Fibroblast of skin of abdomen (primary cell): ENCODE data around the gene MPND. TPM values are rescaled to one million over a fixed set of nuclear protein-coding genes. Genes with fewer than 3 reads are reported as not detected.
A peak's percentile ranks its signal among the peaks of the same experiment; 100 is the strongest.

Source experiments
- DNase-seq: peaks from one replicate; pipeline ENCODE4 v3.0.0-alpha.2; 2013
- polyA plus RNA-seq, 2 experiments: library from polyadenylated mRNA; unstranded; fragments of 120-200 nt; gene quantifications; one replicate each; pipeline ENCODE4 v1.2.1, GENCODE V29; 2013; ENCODE audit not compliant: insufficient read length in 2 of 2

The MPND gene, protein sequence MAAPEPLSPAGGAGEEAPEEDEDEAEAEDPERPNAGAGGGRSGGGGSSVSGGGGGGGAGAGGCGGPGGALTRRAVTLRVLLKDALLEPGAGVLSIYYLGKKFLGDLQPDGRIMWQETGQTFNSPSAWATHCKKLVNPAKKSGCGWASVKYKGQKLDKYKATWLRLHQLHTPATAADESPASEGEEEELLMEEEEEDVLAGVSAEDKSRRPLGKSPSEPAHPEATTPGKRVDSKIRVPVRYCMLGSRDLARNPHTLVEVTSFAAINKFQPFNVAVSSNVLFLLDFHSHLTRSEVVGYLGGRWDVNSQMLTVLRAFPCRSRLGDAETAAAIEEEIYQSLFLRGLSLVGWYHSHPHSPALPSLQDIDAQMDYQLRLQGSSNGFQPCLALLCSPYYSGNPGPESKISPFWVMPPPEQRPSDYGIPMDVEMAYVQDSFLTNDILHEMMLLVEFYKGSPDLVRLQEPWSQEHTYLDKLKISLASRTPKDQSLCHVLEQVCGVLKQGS
- polyA plus RNA-seq (2013, experiment 1 of 2; ENCODE audit: insufficient read length) = 16.5 TPM
- polyA plus RNA-seq (2013, experiment 2 of 2; ENCODE audit: insufficient read length) = 18.1 TPM

DNA sequence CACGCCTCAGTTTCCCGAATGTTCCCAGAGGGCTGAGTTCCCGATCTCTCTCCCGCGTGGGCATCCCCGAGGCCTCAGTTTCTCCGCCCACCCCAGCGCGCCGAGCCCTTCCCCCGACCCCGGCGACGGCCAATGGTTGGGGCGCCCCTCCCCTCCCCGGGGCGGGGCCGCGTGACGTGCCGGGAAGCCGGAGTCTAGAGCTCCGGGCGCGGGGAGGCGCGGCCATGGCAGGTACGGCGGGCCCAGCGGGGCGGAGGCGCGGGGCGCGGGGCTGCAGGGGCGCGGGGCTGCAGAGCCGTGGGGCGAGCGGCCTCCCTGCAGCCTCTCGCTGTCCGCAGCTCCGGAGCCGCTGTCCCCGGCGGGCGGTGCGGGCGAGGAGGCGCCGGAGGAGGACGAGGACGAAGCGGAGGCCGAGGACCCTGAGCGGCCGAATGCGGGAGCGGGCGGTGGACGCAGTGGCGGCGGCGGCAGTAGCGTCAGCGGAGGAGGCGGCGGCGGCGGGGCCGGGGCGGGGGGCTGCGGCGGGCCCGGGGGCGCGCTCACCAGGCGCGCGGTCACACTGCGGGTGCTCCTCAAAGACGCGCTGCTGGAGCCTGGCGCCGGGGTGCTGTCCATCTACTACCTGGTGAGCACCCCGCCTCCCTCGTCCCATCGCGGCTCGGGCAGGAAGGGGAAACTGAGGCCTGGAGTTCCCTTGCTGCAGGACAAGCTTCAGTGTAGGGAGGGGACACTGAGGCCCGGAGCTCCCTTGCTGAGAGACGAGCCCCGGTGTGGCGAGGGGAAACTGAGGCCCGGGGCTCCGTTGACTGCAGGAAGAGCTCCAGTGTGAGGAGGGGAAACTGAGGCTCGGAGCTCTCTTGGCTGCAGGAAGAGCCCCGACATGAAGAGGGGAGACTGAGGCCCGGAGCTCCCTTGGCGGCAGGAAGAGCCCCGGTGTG, at the start of gene MPND:
TSS of gene MPND (plus strand) at position 193 of the 938 bp plus-strand sequence. CDS start at position 225, 32 bp downstream.
- DNase-seq = peak; percentile 79

DNA sequence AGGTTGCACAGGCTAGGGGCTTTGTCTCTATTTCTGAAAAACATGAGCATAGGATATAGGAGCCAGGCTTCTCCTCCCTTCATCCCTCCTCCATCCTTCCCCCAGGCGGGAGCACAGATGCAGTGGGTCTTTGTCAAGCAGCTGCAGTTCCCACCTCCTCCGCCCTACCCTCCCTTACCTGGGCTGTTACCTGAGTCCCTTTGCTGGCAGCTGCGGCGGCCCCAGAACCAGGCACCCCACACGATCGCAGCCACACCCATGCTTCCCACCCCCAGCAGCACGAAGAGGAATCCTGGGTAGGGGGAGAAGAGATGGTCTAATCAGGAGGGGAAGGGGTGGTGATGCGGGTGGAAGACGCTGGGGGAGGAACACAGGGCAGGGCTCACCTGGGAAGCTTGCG, 49.0 kb upstream of the MPND start:
- no peak for DNase-seq

DNA sequence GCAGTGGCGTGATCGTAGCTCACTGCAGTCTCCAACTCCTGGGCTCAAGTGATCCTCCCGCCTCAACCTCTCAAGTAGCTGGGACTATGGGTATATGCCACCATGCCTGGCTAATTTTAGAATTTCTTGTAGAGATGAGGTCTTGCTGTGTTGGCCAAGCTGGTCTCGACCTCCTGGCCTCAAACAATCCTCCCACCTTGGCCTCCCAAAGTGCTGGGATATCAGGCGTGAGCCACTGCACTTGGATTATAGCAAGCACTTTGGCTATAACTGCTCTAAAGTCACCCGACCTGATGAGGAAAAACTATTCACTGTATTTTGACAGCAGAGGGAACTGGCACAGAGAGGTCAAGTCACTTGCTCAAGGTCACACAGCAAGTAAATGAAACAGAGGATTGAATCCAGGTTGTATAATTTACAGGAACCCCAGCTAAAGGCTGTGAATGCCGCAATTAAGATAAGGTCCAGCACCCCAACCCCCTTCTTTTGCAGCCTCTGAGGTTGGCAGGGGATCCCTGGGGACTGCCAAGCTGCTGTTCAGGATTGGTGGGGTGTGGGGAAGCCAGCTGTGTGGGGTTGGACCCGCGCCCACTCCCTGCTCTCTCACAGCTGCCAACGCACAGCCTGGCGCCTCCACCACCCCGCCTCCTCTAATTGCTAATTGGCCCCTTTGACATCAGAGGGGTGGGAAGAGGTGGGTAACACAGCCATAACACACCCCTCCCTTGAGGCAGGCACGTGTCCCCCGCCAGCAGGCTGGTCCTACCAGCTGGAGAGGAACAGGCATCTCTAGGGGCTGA, 47.2 kb upstream of the MPND start:
- DNase-seq = no peak

DNA sequence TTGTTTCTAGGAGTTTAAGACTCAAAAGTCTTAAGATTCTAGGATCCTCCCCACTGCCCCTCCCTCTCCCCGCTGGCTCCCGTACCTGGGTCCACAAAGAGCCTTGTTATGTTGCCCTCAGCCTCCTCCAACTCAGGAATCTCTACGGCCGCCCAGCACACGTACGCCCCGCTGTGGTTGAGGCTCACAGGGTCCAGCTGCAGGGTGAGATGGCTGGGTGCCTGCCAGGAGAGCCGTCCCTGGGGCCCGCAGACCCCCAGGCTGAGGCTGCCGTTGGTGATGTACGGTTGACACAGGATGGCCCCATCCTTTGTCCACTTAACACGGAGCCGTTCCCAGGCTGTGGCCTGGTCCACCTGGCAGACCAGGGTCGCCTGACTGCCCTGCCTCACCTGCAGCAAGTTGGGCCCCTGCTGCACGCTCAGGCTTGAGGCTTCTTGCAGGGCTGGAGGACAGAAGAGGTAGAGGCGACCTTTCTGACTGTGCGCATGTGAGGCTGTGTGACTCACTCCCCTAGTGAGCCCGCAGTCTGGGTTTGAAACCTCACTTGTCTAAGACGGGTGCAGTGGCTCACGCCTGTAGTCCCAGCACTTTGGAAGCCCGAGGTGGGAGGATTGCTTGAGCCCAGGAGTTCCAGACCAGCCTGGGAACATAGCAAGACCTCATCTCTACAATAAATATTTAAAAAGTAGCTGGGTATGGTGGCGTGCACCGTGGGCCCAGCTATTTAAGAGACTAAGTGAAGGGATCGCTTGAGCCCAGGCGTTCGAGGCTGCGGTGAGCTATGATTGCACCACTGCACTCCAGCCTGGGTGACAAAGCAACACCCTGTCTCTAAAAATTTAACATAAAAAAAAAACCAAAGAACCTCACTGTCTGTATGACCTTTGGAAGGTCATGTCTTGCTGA, 45.2 kb upstream of the MPND start:
- no peak for DNase-seq

DNA sequence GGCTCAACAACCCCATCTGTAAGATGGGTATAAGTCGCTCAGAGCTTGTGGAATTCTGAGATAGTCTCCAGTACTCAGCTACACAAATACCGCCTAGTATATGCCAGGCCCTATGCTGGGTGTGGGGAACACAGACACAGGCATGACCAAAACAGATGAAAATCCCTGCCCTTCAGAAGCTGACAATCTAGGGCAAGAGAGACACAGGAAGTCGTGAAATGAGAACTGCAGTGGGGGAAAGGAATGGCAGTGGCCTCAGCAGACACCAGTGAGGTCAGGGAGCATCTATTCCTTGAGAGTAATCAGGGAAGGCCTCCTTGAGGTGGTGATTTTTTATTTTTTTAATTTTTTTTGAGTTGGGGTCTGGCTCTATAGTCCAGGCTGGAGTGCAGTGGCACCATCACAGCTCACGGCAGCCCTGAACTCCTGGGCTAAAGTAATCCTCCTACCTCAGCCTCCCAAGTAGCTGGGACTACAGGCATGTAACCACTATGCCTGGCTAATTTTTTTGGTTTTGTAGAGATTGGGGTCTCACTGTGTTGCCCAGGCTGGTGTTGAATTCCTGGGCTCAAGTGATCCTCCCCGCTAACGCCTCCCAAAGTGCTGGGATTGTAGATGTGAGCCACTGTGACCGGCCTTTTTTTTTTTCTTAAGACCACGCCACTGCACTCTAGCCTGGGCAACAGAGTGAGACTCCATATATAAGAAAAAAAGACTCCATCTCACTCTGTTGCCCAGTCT, 44.4 kb upstream of the MPND start:
- DNase-seq = no peak

DNA sequence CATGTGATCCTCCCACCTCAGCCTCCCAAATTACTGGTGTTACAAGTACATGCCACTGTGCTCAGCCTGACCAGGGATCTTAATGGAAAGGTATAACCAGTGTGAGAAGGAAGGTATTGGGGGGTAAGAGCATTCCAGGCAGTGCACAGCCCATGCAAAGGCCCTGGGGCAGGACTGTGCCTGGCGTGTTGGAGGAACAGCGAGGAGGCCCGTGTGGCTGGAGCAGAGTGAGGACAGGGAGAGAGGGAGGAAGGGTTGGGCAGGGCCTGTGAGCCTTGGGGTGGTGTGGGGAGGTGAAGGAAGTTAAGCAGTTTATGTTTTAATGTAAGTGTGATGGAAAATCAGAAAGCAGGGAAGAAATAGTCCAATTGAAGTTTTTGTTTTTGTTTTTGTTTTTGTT, 42.8 kb upstream of the MPND start:
- DNase-seq = no peak

DNA sequence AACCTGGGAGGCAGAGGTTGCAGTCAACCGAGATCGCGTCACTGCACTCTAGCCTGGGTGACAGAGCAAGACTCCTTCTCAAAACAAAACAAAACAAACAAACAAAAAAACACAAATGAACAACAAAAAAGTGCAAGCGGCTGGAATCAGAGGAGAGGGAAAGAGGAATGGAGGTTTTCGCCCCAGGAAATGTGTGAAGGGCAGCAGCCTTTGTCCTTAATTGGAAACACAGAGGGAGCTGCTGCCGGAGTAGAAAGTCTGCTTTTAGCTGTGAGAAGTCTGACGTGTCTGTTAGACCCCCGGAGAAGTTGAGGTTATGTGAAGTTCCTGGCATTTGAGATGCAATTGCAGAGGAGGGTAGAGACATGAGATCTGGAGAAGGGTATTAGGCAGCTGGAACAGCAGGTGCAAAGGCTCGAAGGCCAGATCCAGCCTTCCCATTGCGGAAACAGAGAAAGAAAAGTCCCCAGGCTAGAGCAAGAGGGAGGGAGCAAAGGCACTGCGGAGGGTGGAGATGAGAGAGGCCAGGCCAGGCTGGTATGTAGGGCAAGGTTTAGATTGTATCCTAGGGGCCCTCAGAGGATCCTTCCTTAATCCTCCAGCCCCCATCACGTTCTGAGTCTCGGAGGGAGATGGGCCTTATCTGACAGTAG, 41.6 kb upstream of the MPND start:
- DNase-seq = no peak

DNA sequence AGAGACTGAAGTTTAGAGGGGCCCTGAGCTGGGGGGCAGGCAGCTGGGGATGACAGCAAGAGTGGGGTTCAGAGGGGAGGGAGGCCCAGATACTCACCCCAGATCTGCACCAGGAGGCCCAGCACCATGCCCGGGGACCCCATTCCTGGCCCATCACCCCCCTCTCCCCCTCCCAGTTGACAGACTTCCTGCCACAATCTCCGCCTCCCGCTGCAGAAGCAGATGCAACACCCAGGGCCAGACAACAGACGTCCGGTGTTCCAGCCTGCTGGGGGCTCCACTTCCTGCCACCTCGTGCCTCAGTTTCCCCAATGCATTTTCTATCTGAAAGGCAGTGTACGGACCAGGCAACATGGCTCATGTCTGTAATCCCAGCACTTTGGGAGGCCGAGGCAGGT, 41.1 kb upstream of the MPND start, which contains the start of gene TMIGD2:
TSS of gene TMIGD2 (minus strand) at position 147 of the 398 bp plus-strand sequence. CDS start at position 143, 4 bp downstream.
- DNase-seq = no peak

DNA sequence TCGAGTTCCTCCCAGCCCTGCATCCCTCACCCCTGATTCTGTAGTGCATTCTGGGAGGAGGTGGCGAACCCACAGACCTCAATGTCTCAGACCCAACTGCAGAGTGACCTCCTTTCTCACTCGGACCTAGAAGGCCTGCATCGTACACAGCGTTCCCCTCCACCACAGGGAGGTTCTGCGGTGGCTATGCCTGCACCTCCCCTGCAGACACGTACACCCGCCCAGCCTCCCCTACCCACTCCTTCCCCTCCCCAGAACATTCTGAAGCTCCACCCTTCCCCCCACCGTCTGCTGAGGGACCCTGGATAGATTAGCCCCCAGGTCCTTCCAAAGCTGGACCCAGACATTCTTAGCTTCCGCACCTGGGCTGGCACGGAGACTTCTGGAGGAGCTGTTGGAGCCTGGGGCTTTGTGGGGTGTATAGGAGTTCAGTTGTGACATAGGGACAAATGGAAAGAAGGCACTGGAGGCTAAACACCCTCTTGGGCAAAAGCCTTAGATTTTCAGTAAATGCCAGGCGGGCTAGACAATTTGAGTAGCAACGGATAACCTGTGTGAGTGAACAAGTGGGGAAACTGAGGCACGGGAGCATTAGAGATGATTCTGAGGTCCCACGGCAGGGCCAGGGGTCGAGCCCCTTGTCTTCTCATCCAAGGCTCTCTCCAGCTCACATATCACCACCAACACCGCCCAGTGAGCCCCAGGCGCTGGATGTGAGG, 39.4 kb upstream of the MPND start:
- no peak for DNase-seq

DNA sequence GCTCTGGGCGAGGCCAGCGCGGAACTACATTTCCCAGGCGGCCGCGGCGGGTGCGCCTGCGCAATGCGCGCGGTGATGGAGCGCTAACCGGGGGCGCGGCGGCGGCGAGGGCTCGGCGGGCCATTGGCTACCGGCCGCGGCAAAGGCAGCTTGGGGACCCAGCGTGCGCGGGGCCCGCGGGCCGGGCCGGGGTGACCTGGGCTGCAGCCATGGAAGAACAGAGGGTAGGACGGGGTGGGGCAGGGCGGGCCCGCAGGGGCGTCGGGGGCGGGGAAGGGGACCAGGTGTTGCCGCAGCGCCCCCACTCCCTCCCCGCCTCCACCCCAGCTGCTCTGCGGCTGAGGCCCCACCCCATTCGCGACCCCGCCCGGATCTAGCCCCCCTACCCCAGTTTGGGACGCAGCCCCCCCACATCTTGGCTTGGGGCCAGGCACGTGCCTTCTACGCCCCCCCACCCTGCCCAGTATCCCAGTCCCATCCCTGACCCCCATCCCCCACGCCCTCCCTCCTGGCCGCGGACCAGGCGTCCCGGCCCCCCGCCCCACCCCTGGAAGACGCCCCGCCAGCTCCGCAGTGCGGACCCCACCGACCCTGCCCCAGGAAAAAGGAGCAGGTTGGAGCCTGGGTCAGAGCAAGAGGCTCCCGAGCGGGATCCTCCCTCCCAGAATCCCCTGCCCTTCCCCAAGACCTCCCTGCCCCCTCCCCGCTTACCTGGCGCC, 38.7 kb upstream of the MPND start, which contains the start of gene FSD1:
TSS of gene FSD1 (plus strand) at position 61 of the 719 bp plus-strand sequence. CDS start at position 210, 149 bp downstream.
- peak; percentile 63 for DNase-seq

DNA sequence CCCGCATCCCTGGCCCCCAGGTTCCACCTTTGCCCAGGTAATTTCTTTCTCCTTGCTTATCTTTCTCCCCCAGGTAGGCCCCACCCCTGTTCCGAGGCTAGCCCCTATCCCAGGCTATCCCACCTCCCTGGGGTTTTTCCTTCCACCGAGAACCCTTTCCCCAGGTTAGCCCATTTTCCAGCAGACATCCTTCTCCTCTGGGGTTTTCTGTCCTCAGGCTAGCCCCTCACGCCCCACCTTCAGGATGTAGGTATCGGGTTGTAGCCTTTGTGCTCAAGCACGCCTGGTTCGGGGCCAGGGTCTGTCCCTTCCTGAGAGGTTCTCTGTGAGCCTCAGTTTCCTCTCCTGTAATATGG, 38.1 kb upstream of the MPND start:
- DNase-seq = no peak

DNA sequence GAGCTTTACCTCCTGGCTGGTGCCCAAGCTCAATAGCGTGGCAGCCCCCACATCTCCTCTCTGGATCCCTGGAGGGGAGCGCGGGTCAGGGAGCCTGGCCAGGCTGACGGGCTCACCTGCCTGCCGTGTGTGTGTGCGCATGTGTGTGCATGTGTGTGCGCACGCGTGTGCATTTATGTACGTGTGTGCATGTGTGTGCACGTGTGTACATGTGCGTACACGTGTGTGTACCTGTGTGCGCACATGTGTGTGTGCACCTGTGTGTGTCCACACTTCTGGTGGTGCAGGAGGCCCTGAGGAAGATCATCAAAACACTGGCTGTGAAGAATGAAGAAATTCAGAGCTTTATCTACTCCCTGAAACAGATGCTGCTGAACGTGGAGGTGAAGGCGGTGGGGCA, 37.7 kb upstream of the MPND start:
- no peak for DNase-seq

DNA sequence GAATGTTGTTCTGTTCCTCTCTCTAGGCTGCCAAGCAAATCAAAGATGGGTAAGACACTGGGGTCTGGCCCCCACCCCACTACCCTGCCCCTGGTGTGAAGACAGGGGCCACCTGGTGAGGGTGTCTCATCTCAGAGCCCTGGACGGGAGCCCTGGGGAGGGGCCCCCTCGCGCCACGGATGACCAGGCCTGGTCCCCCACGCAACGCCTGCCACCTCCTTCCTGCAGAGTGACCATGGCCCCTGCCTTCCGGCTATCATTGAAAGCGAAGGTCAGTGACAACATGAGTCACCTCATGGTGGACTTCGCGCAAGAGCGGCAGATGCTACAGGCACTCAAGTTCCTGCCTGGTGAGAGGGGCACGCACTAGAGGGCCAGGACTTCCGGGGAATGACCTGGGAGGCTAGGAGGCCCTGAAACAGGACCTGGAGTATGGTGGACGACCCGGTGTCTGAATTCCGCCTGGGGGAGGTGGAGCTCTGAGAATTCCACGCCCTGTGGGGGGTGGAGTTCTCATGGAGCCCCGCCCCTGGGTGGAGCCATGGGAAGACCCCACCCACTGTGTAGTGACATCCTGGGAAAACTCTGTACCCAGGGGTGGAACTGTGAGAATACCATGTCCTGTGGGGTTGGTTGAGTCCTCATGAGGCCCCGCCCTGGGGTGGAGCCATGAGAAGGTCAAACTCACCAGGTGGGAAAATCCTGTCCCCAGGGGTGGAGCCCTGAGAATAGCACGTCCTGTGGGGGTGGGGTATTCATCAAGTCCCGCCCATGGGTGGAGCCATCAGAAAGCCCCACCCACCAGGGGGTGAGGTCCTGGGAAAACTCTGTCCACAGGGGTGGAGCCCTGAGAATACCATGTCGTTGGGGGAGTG, 32.9 kb upstream of the MPND start:
- DNase-seq = no peak

DNA sequence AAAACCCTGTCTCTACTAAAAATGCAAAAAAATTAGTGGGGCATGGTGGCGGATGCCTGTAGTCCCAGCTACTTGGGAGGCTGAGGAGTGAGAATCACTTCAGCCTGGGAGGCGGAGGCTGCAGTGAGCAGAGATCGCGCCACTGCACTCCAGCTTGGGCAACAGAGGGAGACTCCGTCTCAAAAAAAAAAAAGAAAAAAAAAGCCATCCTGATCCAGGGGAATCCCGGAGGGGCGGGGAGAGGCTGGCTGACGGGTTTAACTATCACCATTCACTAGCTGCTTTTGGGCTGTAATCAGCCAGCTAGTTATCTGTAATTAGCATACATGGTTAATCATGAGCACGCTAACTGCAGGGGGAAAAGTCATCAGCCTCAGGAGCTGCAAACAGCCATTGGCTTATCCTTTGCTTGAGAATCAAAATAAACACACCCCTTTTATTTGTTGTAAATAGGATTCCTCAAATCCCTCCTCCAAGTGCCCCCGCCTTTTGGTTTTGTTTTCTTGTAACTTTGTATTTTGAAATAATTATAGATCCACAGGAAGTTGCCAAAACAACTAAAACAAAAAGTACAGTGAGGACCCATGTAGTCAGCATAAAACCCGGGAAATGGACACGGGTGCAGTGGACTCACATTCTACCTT, 29.4 kb upstream of the MPND start:
- no peak for DNase-seq

DNA sequence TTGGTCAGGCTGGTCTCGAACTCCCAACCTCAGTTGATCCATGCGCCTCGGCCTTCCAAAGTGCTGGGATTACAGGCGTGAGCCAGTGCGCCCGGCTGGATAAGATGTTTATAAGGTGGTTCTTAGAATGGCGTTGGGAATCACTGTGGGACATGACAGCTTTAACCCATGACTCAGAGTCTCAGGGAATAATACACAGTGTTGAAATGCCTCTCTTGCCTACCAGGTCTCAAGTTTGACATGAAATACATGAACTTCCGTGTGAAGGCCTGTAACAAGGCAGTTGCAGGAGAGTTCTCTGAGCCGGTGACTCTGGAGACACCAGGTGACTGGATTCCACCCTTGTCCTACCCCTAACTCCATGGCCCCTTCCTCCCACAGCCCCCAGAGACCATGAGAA, 26.4 kb upstream of the MPND start:
- no peak for DNase-seq

DNA sequence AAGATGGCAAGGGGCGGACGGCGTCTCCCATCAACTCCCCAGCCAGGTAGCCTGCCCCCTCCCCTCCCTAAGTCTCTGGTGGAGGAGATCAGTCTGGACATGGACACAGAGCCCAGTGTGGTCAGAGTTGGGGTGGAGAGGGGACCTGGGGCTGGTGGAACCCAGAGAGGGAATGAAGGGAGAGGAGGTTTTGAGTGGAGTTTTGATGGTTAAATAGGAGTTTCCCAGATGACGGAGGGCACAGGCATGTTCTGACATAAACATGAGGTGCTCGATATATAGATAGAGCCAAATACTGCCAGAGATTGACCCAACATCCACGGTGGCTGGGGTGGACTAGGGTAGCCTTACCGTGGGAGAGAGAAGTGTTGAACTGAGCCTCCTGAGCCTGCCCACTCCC, 24.9 kb upstream of the MPND start:
- no peak for DNase-seq
